ENCODE measurements around the gene USP5. TPM values are rescaled to one million over a fixed set of nuclear protein-coding genes. Genes with fewer than 3 reads are reported as not detected.

USP5 gene
- total RNA-seq, 3 donors from 2014 or later (not counting 1 experiment from before 2014, with no cell fraction given): 48.3 to 67.2 (median 57.2) TPM

- H3K36me3 ChIP-seq (ENCODE audit: control insufficient read depth, insufficient read depth, low read length): no peaks in the 10 kb centered on the region
- no peak overlapping the region for H3K27ac Mint-ChIP-seq
- ATAC-seq: no peak
Observed at GRCh38 chr12:6819106-6820030, 32.6 kb upstream of the USP5 start.

GRCh38 chr12:6820166-6820565 lies 31.8 kb upstream of the USP5 start:
- Mint-ChIP-seq H3K4me3 (no peak overlapping the region), H3K36me3 (no peaks in the 10 kb centered on the region), H3K27ac (no peak overlapping the region), H3K9me3 (no peaks in the 10 kb centered on the region), H3K27me3 (ENCODE audit: low read depth in 2 of 2) (peaks cover 20 to 40% of the 10 kb centered on the region in 2 donors), H3K4me1 (peaks cover 0 to 8% of the 10 kb centered on the region in 2 donors)
- Histone ChIP-seq H3K4me1 (ENCODE audit: control insufficient read depth, insufficient read depth, low read length) (peaks cover 11% of the 10 kb centered on the region), H3K27me3 (ENCODE audit: control insufficient read depth, insufficient read depth, low read length) (peaks cover 13% of the 10 kb centered on the region), H3K36me3 (ENCODE audit: control insufficient read depth, insufficient read depth, low read length) (no peaks in the 10 kb centered on the region), H3K9me3 (ENCODE audit: control insufficient read depth, insufficient read depth, low read length) (no peaks in the 10 kb centered on the region), H3K4me3 (ENCODE audit: low read length) (no peak overlapping the region), H3K27ac (ENCODE audit: low read length) (no peak overlapping the region)
- ATAC-seq: no peak
- intact Hi-C loops (cut with micrococcal nuclease): no loop called here
- no peak for TF ChIP-seq CTCF (IDR thresholded peaks at IDR 0.05)
- DNase-seq: no peak
- 96% methylated on average over 5 of the region's 5 CpGs for WGBS (ENCODE audit: insufficient coverage)

More at GRCh38 chr12:6819106-6820030, 32.6 kb upstream of the USP5 start:
- peaks cover 12 to 34% of the 10 kb centered on the region in 2 donors for H3K27me3 Mint-ChIP-seq (ENCODE audit: low read depth in 2 of 2)
- Histone ChIP-seq H3K9me3 (ENCODE audit: control insufficient read depth, insufficient read depth, low read length) (no peaks in the 10 kb centered on the region), H3K27me3 (ENCODE audit: control insufficient read depth, insufficient read depth, low read length) (peaks cover 8% of the 10 kb centered on the region), H3K27ac (ENCODE audit: low read length) (no peak overlapping the region), H3K4me3 (ENCODE audit: low read length) (no peak overlapping the region), H3K4me1 (ENCODE audit: control insufficient read depth, insufficient read depth, low read length) (peaks cover 11% of the 10 kb centered on the region)
- intact Hi-C loops (cut with micrococcal nuclease): no loop called here
- H3K4me1 Mint-ChIP-seq: peaks cover 0 to 6% of the 10 kb centered on the region in 2 donors
- H3K36me3 Mint-ChIP-seq: no peaks in the 10 kb centered on the region
- DNase-seq: no peak
- no peak overlapping the region for H3K4me3 Mint-ChIP-seq
- H3K9me3 Mint-ChIP-seq: no peaks in the 10 kb centered on the region
- WGBS (ENCODE audit: insufficient coverage): 90% methylated on average over 13 of the region's 13 CpGs
- TF ChIP-seq CTCF (IDR thresholded peaks at IDR 0.05): no peak

- Histone ChIP-seq H3K27ac (ENCODE audit: low read length) (no peak within 1 kb of the TSS), H3K4me1 (ENCODE audit: control insufficient read depth, insufficient read depth, low read length) (peaks cover 14% of the 10 kb centered on the region), H3K36me3 (ENCODE audit: control insufficient read depth, insufficient read depth, low read length) (no peaks in the 10 kb centered on the region), H3K4me3 (ENCODE audit: low read length) (no peak within 1 kb of the TSS), H3K9me3 (ENCODE audit: control insufficient read depth, insufficient read depth, low read length) (no peaks in the 10 kb centered on the region), H3K27me3 (ENCODE audit: control insufficient read depth, insufficient read depth, low read length) (peaks cover 28% of the 10 kb centered on the region)
- Mint-ChIP-seq H3K4me1 (peaks cover 0 to 15% of the 10 kb centered on the region in 2 donors), H3K4me3 (peak within 1 kb of the TSS; percentile 39), H3K36me3 (no peaks in the 10 kb centered on the region), H3K9me3 (no peaks in the 10 kb centered on the region), H3K27me3 (ENCODE audit: low read depth in 2 of 2) (peaks cover 36 to 54% of the 10 kb centered on the region in 2 donors), H3K27ac (no peak within 1 kb of the TSS)
- intact Hi-C loops (cut with micrococcal nuclease): no loop called here
- TF ChIP-seq CTCF (IDR thresholded peaks at IDR 0.05): no peak
- ATAC-seq (no peak), DNase-seq (peak in 1 of 2 donors; percentile 33)
- 2% methylated on average over 25 of the region's 28 CpGs for WGBS (ENCODE audit: insufficient coverage)
Observed at GRCh38 chr12:6821591-6822425, 30.1 kb upstream of the USP5 start, which contains the start of gene GPR162. Gene GPR162 (plus strand): TSS chr12:6821821. CDS start chr12:6823899, 2,078 bp downstream.

All from natural killer cell (primary cell).